ENCODE data around the gene PROZ.

- TF ChIP-seq TSHZ1 (tag by site-specific recombination; IDR thresholded peaks at IDR 0.05; ENCODE audit: borderline replicate concordance) (no peak), REST (tag by site-specific recombination; IDR thresholded peaks at IDR 0.05) (no peak), SETDB1 (IDR thresholded peaks at IDR 0.05; ENCODE audit: insufficient read length, low read length) (no peak), YY1 (tag by site-specific recombination; IDR thresholded peaks at IDR 0.05) (no peak), CTCF (tag by site-specific recombination; IDR thresholded peaks at IDR 0.05) (no peak), ZNF48 (tag by site-specific recombination; IDR thresholded peaks at IDR 0.05) (no peak), GLI4 (tag by site-specific recombination; IDR thresholded peaks at IDR 0.05) (no peak), ZNF514 (tag by site-specific recombination; IDR thresholded peaks at IDR 0.05) (no peak), ZNF561 (tag by site-specific recombination; IDR thresholded peaks at IDR 0.05; ENCODE audit: borderline replicate concordance) (no peak), ZNF747 (tag by site-specific recombination; IDR thresholded peaks at IDR 0.05) (no peak), ZNF184 (tag by site-specific recombination; IDR thresholded peaks at IDR 0.05) (no peak)
- TF ChIP-seq, protein P1, sequence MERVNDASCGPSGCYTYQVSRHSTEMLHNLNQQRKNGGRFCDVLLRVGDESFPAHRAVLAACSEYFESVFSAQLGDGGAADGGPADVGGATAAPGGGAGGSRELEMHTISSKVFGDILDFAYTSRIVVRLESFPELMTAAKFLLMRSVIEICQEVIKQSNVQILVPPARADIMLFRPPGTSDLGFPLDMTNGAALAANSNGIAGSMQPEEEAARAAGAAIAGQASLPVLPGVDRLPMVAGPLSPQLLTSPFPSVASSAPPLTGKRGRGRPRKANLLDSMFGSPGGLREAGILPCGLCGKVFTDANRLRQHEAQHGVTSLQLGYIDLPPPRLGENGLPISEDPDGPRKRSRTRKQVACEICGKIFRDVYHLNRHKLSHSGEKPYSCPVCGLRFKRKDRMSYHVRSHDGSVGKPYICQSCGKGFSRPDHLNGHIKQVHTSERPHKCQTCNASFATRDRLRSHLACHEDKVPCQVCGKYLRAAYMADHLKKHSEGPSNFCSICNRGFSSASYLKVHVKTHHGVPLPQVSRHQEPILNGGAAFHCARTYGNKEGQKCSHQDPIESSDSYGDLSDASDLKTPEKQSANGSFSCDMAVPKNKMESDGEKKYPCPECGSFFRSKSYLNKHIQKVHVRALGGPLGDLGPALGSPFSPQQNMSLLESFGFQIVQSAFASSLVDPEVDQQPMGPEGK (tag by site-specific recombination; IDR thresholded peaks at IDR 0.05): no peak
These were observed 12.4 kb upstream of the PROZ start for GRCh38 chr13:113145911-113146598.
